Liver (tissue), 3 donors: Measurements from ENCODE around the gene SMIM13.

Experiments
- EGR1 ChIP-seq, 2 donors: IDR thresholded peaks; 2 replicates each; pipeline ENCODE4 v1.6.1; 2016 to 2018; ENCODE audit warnings: antibody characterized with exemption in 2 of 2, low read depth in 2 of 2
- GABPA ChIP-seq, 2 donors: IDR thresholded peaks in 1 of 2; conservative IDR thresholded peaks in 1 of 2; 2 replicates each; pipeline ENCODE4 v1.6.1; 2016; ENCODE audit warnings: antibody characterized with exemption in 2 of 2, mild to moderate bottlenecking in 1 of 2, moderate library complexity in 1 of 2
- JUND ChIP-seq, 2 donors: IDR thresholded peaks; 2 replicates each; pipeline ENCODE4 v1.6.1; 2016; ENCODE audit warnings: antibody characterized with exemption in 2 of 2
- NR2F2 ChIP-seq: IDR thresholded peaks from 2 replicates; pipeline ENCODE4 v1.6.1; 2016; ENCODE audit warnings: antibody characterized with exemption
- RAD21 ChIP-seq, 2 donors: IDR thresholded peaks; 2 replicates each; pipeline ENCODE4 v1.6.1; 2016; ENCODE audit warnings: antibody characterized with exemption in 2 of 2, mild to moderate bottlenecking in 2 of 2
- RXRA ChIP-seq, 2 donors: IDR thresholded peaks; 2 replicates each; pipeline ENCODE4 v1.6.1; 2017 to 2018; ENCODE audit warnings: antibody characterized with exemption in 2 of 2, mild to moderate bottlenecking in 1 of 2
- SP1 ChIP-seq: IDR thresholded peaks from 2 replicates; pipeline ENCODE4 v1.6.1; 2018; ENCODE audit warnings: antibody characterized with exemption, mild to moderate bottlenecking
- TAF1 ChIP-seq: conservative IDR thresholded peaks from 2 replicates; pipeline ENCODE4 v1.6.1; 2016; ENCODE audit warnings: antibody characterized with exemption, mild to moderate bottlenecking
- YY1 ChIP-seq: IDR thresholded peaks from 2 replicates; pipeline ENCODE4 v1.6.1; 2016; ENCODE audit warnings: antibody characterized with exemption, mild to moderate bottlenecking
- TF ChIP-seq, protein P1 (sequence below): fragments of 150-350 bp; IDR thresholded peaks from 2 replicates; pipeline ENCODE4 v1.5.1; 2017; ENCODE audit warnings: improper control_type of control experiment, low read depth, low read length; ENCODE audit not compliant: missing input control
- TF ChIP-seq, protein P2 (sequence below): IDR thresholded peaks from 2 replicates; pipeline ENCODE4 v1.6.1; 2016; ENCODE audit warnings: antibody characterized with exemption
- TF ChIP-seq, protein P3 (sequence below): IDR thresholded peaks from 2 replicates; pipeline ENCODE4 v1.6.1; 2016; ENCODE audit warnings: antibody characterized with exemption
- TF ChIP-seq, protein P4 (sequence below): IDR thresholded peaks from 2 replicates; pipeline ENCODE4 v1.6.1; 2016; ENCODE audit warnings: antibody characterized with exemption
- TF ChIP-seq, protein P5 (sequence below): IDR thresholded peaks from 2 replicates; pipeline ENCODE4 v1.6.1; 2016; ENCODE audit warnings: antibody characterized with exemption, mild to moderate bottlenecking
- donor health status: healthy.
- donor health status: healthy.

DNA sequence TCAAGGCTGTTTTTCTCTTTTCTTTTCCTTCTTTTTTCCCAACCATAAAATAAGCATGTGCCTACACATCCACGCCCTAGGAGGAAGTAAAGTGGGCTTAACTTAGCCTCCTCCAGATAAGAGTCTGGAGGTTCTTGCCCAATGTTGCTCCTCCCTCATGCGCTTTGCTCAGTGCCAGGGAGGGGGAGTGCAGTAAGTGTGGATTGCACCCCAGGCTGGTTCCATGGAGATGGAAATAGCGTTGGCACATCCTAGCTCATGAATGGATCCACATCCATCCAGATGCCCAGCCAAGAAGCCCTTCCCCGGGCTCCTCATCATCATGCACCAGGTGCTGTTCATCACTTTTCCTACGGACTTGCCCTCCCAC lies 80.6 kb downstream of the SMIM13 start:
- TF ChIP-seq, protein P1, sequence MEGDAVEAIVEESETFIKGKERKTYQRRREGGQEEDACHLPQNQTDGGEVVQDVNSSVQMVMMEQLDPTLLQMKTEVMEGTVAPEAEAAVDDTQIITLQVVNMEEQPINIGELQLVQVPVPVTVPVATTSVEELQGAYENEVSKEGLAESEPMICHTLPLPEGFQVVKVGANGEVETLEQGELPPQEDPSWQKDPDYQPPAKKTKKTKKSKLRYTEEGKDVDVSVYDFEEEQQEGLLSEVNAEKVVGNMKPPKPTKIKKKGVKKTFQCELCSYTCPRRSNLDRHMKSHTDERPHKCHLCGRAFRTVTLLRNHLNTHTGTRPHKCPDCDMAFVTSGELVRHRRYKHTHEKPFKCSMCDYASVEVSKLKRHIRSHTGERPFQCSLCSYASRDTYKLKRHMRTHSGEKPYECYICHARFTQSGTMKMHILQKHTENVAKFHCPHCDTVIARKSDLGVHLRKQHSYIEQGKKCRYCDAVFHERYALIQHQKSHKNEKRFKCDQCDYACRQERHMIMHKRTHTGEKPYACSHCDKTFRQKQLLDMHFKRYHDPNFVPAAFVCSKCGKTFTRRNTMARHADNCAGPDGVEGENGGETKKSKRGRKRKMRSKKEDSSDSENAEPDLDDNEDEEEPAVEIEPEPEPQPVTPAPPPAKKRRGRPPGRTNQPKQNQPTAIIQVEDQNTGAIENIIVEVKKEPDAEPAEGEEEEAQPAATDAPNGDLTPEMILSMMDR = no peak
- TF ChIP-seq, protein P2, sequence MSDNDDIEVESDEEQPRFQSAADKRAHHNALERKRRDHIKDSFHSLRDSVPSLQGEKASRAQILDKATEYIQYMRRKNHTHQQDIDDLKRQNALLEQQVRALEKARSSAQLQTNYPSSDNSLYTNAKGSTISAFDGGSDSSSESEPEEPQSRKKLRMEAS = no peak
- TF ChIP-seq RAD21 (IDR thresholded peaks at IDR 0.05) (no peak), NR2F2 (no peak), EGR1 (IDR thresholded peaks at IDR 0.05; ENCODE audit: low read depth in 2 of 2) (no peak), RXRA (IDR thresholded peaks at IDR 0.05) (no peak), SP1 (no peak), TAF1 (no peak), YY1 (no peak), JUND (IDR thresholded peaks at IDR 0.05) (no peak), GABPA (IDR thresholded peaks at IDR 0.05 in 1 of 2, conservative IDR thresholded peaks at IDR 0.05 in 1 of 2) (no peak)
- TF ChIP-seq, protein P3, sequence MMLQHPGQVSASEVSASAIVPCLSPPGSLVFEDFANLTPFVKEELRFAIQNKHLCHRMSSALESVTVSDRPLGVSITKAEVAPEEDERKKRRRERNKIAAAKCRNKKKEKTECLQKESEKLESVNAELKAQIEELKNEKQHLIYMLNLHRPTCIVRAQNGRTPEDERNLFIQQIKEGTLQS = no peak
- TF ChIP-seq, protein P4, sequence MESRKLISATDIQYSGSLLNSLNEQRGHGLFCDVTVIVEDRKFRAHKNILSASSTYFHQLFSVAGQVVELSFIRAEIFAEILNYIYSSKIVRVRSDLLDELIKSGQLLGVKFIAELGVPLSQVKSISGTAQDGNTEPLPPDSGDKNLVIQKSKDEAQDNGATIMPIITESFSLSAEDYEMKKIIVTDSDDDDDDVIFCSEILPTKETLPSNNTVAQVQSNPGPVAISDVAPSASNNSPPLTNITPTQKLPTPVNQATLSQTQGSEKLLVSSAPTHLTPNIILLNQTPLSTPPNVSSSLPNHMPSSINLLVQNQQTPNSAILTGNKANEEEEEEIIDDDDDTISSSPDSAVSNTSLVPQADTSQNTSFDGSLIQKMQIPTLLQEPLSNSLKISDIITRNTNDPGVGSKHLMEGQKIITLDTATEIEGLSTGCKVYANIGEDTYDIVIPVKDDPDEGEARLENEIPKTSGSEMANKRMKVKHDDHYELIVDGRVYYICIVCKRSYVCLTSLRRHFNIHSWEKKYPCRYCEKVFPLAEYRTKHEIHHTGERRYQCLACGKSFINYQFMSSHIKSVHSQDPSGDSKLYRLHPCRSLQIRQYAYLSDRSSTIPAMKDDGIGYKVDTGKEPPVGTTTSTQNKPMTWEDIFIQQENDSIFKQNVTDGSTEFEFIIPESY = no peak
- TF ChIP-seq, protein P5, sequence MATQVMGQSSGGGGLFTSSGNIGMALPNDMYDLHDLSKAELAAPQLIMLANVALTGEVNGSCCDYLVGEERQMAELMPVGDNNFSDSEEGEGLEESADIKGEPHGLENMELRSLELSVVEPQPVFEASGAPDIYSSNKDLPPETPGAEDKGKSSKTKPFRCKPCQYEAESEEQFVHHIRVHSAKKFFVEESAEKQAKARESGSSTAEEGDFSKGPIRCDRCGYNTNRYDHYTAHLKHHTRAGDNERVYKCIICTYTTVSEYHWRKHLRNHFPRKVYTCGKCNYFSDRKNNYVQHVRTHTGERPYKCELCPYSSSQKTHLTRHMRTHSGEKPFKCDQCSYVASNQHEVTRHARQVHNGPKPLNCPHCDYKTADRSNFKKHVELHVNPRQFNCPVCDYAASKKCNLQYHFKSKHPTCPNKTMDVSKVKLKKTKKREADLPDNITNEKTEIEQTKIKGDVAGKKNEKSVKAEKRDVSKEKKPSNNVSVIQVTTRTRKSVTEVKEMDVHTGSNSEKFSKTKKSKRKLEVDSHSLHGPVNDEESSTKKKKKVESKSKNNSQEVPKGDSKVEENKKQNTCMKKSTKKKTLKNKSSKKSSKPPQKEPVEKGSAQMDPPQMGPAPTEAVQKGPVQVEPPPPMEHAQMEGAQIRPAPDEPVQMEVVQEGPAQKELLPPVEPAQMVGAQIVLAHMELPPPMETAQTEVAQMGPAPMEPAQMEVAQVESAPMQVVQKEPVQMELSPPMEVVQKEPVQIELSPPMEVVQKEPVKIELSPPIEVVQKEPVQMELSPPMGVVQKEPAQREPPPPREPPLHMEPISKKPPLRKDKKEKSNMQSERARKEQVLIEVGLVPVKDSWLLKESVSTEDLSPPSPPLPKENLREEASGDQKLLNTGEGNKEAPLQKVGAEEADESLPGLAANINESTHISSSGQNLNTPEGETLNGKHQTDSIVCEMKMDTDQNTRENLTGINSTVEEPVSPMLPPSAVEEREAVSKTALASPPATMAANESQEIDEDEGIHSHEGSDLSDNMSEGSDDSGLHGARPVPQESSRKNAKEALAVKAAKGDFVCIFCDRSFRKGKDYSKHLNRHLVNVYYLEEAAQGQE = no peak
